HG03103 (cell line): ENCODE measurements around the gene RAI1.

Experiments
- ATAC-seq: cut with Tn5 transposase; IDR thresholded peaks from one replicate; pipeline ENCODE4 v1.9.1; 2021; ENCODE audit warnings: low read depth; ENCODE audit not compliant: unreplicated experiment

Gene RAI1

GRCh38 chr17:17810084-17810894 is 129.0 kb downstream of the RAI1 start:
- no peak for ATAC-seq

GRCh38 chr17:17810895-17811248 is 129.6 kb downstream of the RAI1 start:
- ATAC-seq: no peak

DNA sequence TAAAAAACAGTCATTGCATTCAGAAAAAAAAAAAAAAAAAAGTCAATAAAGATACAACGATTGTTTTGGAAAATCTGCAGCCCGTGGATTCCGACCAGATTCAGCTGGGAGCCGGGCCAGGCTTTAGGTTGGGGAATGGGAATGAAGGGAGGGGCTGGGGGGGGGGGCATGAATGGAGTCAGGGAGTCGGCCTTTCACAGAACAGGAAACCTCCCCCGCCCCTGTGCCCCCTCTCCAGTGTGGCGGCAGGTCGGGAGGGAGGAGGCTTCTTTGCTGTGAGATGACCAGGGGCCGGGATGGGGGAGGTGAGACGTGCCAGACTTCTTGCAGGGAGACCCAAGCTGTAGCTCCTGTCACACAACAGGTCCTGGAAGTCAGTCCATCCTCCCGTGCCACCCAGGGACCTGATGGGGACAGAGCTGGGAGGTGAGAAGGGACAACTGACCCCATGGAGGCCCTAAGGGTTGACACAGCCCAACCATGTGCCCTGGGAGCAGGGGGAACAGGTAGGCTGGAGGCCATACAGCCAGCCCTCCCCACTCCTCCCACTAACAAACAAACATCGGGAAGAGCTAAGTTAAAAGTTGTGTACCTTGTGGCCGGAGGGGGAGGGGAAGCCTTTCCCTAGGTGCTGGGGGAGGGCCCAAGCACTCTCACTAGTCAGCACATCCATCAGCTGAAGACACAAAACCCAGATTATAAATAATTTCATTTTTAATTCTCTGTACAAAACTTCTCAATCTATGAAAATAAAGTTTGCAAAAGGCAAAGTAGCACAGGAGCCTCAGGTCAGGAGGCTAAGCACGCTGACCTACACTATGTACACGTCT is 130.3 kb downstream of the RAI1 start:
- no peak for ATAC-seq

- ATAC-seq: no peak
Measured at GRCh38 chr17:17812211-17813054, 131.2 kb downstream of the RAI1 start.

DNA sequence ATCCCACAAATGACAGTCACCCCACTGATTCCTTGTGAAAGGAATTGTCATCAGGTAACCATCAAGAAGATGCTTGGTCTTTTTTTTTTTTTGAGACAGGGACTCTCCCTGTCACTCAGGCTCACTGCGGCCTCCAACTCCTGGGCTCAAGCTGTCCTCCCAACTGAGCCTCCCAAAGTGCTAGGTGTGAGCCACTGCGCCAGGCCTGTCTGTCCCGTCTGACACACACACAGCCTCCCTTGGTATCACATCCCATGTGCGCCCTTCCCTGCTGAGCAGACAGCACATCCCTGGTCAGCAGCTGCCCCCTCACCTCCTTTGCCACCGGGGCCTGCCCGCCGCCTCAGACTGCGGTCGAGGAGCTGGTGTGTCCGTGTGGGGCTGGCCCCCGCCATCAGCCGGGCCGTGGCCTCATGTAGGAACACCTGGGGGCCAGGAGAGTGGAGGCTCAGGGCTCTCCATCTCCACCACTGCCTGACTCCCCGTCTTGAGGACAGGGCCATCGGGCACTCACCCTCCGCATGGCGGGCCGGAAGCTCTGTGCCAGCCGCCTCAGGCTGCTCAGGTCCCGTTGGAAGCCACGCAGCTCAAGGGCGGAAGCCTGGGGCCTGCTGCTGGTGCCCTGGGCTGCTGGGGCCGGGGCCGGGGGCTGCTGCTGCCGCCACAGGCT is 131.9 kb downstream of the RAI1 start:
- no peak for ATAC-seq

- no peak for ATAC-seq
Measured at GRCh38 chr17:17813725-17814095, 132.5 kb downstream of the RAI1 start.

DNA sequence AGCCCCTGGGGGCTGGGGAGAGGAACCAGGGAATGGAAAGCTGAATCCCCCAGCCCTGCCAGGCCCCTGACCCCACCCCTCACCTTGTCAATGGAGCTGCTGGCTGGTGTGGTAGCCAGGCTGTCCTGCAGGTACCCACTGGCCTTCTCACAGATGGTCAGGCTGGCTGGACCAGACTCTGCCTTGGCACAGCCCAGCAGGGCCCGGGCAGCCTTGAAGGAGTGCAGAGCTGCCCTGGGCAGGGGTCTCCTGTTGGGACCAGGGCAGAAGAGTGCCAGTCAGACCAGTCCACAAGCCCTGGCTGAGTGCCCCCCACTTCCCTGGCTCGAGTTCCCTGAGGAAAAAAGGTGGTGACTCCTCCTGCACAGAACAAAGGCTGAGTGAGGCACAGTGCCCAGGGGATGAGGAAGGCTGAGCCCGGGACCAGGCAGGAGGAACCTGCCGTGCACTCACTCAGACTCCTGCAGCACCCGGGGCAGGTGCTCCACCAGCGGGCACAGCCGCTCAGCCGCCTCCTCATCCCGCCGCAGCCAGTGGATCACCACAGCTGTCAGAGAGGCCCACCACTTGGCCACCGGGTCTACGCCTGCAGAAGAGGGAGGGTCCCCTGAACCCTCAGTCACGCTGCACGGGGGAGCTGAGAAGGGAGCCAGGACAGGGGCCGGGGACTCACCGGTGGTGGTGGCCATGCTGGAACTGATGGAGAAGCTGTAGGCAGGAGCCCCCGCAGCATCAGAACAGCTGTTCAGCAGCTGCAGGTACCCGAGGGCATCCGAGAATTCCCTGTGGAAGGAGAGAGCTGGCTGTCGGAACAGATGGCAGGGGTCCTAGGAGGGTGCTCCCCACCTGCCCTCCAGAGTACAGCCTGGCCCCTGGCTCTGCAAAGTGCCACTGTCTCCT is 133.2 kb downstream of the RAI1 start:
- ATAC-seq: no peak

DNA sequence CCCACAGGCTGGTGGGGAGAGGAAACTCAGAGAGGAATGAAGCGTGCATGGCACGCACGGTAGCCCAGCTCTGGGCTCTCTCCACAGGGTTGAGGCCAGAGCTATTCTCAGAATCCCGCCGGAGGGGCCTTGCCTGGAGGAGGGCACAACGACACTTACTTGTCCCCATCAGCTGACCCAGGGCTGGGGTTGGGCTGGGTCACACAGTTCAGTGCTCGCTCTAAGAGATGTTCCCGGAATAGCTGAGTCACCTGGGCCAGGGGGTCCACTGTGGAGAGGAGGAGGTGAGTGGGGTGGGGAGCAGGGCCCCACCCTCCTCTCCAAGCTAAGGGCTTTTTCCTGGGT is 133.8 kb downstream of the RAI1 start:
- ATAC-seq: no peak

- ATAC-seq: no peak
Measured at GRCh38 chr17:17815436-17816200, 134.4 kb downstream of the RAI1 start.

DNA sequence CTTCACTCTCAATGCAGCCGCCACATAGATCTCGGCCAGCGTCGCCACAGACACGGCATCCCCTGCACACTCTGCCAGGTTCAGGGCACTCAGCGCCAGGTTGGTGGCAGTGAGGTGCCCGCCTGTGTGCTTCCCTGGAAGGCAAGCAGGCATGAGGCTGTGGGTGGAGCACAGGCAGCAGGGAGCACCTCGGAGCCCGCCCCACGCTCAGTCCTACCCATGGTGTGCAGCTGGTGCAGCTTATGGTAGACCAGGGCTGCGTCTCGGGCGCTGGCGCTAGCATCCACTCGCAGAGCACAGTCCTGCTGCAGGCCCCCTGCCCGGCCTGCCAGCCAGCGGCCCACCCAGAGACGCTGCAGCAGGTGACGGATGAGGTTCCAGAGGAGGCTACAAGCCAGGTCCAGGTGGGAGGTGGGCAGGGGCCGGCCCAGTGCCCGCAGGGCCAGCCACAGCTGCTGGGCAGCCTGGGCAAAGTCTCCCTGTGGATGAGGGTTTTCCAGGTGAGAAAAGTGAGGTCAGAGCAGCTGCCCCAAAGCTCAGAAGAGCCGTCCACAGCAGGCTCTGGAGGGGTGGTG is 135.1 kb downstream of the RAI1 start:
- no peak for ATAC-seq

DNA sequence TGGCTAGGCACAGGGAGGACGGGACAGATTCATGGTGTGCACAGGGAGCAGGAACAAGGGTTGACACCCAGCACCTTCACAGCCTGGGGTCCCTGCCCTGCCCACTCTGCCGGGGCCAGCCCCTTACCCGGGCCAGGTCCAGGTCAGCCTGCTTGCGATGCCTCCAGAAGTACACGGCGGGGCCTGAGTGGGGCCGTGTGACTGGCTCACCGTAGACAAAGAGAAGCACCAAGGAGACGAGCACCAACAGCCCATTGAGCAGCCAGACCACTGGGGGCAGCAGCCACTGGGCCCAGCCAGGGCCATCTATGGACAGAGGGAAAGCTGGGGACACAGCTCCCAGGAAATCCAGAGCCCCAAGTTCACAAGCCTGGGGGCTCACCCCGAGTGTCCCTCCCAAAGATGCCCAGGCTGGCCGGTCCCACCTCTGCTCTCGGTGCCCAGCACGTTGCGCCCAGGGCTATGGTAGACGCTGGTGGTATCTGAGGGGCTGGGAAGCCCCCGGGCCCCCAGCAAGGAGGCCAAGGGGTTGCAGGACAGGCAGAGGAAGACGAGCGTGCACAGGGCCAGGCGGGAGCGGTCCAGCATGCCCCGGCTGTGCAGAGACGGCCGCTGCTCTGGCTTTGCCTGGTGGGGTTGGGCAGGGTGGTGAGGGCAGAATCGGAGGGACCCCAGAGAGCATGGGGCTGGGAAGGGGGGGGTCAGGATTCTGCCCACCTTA is 135.7 kb downstream of the RAI1 start:
- ATAC-seq: no peak

DNA sequence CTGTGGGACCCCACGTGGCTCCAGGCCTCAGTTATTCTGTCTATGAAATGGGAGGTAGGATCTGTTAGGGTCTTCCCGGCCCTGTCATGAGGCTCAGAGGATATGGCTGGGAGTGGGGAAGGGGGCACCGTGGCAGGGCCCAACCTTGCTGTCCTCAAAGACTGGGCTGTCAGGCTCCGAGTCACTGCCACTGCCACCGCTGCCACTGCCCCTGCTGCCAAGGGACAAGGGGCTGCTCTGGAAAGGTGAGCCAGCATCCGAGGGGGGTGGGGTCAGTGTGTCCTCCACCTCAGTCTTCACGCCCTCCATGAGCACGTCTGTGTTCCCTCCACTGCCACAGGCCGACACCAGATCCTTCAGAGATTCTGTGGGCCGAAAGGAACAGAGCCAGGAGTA is 136.3 kb downstream of the RAI1 start:
- ATAC-seq: no peak

DNA sequence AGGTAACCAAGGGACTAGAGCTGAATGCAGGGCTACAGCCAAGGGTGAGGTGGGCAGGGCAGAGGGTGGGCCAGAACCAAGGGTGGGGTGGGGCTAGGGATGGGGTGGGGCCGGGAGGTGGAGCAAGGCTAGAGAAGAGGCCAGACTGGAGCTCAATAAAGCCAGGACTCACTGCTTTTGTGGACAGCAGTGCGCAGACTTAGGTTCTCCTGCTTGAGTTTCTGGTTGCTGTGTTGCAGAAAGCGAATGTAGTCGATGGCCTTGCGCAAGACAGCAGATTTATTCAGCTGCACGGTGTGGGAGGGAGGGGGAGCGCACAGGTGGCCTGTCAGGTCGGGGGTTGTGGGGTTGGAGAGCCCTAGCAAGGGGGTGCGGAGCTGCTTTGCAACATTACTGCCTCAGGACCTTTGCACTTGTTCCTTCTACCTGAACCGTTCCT is 136.8 kb downstream of the RAI1 start:
- no peak for ATAC-seq

GRCh38 chr17:17819111-17819510 is 137.9 kb downstream of the RAI1 start:
- no peak for ATAC-seq

GRCh38 chr17:17819561-17819995 is 138.3 kb downstream of the RAI1 start:
- peak; percentile 36 for ATAC-seq

DNA sequence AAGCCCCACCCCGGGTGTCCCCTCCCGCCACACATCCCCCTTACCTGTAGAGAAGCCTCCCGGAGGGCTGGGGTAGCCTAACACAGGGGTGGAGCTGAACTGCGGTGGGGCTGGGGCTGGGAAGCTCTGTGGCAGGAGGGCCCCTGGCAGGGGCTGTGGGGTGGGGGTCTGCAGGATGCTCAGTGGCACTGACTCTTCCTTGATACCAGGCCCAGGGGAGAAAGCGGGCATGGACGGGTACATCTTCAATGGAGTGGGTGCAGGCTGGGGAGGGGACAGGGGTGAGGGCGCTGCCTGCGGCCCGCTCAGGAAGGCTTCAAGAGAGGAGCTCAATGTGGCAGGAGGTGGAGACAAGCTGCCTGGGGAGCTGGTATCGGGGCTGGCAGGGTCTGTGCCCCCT is 138.8 kb downstream of the RAI1 start:
- no peak for ATAC-seq

DNA sequence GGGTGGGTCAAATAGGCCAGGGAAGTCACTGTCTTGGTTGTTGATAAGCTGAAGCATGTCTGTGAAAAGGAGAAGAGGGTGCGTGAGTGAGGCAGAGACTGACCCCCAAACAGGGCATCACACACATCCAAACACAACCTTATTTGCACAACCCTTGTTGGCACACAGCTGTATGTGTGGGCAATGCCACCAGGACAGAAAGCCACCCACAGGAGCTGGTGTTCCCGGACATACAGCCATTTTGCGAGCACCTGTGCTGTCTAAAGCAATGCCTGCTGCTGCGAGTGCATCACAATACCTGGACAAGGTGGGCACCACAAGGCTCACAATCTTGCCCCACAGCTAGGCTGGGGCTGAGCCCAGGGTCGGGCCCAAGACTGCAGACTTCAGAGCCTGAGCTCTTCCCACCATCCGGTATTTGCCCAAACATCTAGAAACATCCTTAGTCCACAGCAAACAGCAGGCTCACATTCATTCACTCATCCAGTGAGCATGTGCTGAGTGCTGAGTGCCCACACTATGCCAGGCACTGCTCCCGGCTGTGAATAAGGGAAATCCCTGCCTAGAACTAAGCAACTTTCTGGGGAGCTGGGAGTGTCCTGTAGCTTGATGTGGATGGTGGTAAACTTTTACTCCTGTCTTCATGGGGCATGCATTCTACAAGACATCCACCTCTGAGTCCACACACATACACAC is 139.4 kb downstream of the RAI1 start:
- ATAC-seq: no peak
